ENCODE results near the gene IL15RA.
"Not testable (repeated sequence)": the region's sequence is repeated elsewhere in the genome, so short reads cannot be mapped to it uniquely, and the experiment has no call there.

DNA sequence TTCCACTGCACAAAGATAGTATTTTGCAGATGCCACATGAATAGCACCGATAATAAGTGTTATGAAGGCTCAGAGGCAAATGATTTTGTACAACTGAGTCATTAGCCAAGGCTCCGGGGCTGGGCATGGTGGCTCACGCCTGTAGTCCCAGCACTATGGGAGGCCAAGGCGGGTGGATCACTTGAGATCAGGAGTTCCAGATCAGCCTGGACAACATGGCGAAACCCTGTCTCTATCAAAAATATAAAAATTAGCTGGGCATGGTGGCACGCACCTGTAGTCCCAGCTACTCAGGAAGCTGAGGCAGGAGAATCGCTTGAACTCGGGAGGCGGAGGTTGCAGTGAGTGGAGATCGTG, 30.9 kb downstream of the IL15RA start:
- TF ChIP-seq, protein P1, sequence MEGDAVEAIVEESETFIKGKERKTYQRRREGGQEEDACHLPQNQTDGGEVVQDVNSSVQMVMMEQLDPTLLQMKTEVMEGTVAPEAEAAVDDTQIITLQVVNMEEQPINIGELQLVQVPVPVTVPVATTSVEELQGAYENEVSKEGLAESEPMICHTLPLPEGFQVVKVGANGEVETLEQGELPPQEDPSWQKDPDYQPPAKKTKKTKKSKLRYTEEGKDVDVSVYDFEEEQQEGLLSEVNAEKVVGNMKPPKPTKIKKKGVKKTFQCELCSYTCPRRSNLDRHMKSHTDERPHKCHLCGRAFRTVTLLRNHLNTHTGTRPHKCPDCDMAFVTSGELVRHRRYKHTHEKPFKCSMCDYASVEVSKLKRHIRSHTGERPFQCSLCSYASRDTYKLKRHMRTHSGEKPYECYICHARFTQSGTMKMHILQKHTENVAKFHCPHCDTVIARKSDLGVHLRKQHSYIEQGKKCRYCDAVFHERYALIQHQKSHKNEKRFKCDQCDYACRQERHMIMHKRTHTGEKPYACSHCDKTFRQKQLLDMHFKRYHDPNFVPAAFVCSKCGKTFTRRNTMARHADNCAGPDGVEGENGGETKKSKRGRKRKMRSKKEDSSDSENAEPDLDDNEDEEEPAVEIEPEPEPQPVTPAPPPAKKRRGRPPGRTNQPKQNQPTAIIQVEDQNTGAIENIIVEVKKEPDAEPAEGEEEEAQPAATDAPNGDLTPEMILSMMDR (IDR thresholded peaks at IDR 0.05): not testable (repeated sequence)
- TF ChIP-seq POLR2AphosphoS5 (IDR thresholded peaks at IDR 0.05; ENCODE audit: insufficient read depth in 1 of 2, low read depth in 1 of 2); POLR2A (IDR thresholded peaks at IDR 0.05): not testable (repeated sequence)
